HuH-7.5 (cell line): ENCODE data around the gene TAF8.

ENCODE experiments used
- DNase-seq: peaks from one replicate; pipeline ENCODE4 v3.0.0; 2011; ENCODE audit warnings: low spot score

Gene TAF8

GRCh38 chr6:42123379-42124103 lies 73.2 kb downstream of the TAF8 start:
- DNase-seq = no peak

GRCh38 chr6:42124223-42124836 lies 74.0 kb downstream of the TAF8 start:
- DNase-seq = no peak

GRCh38 chr6:42125231-42125630 lies 74.9 kb downstream of the TAF8 start:
- DNase-seq = no peak

DNA sequence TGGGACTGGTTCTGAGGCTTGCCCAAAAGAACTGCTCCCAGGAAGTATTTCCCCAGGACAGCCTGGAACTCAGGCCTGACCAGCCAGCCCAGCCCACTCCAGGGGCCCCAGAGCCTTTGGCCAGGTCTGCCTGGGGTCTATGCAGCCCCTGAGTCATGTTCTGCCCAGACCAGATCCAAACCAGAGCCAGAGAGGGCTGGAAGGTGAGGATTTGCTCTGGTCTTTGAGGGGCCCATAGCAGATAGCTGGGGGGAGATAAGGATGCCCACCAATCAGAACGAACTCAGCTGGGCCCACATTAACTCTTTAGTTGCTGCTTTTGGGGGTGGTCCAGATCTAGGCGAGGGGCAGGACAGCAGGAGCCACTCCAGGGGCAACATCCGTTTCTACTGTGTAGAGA lies 75.3 kb downstream of the TAF8 start:
- DNase-seq = no peak

- DNase-seq = no peak
Observed at GRCh38 chr6:42128460-42129359, 78.4 kb downstream of the TAF8 start.

DNA sequence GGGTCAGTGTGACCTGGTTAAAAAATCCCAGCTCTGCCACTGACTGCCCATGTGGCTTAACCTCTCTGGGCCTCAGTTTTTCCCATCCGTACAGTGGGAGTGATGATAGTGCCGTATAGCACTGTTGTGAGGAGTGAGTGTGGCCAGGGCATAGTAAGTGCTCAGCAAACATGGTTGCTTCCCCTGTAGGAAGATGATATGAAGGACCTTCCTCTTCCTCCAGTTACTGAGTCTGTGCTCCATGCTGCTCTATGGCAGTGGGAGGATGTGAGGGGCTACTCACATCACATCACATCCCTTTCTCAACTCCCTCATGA lies 79.0 kb downstream of the TAF8 start:
- no peak for DNase-seq

- DNase-seq = no peak
Observed at GRCh38 chr6:42131531-42131930, 81.2 kb downstream of the TAF8 start.

- no peak for DNase-seq
Observed at GRCh38 chr6:42133926-42134325, 83.6 kb downstream of the TAF8 start.

- no peak for DNase-seq
Observed at GRCh38 chr6:42135161-42135560, 84.8 kb downstream of the TAF8 start.

- DNase-seq = no peak
Observed at GRCh38 chr6:42135722-42136121, 85.4 kb downstream of the TAF8 start.

GRCh38 chr6:42136508-42137193 lies 86.3 kb downstream of the TAF8 start:
- DNase-seq = no peak
